GM19239 (cell line): ENCODE results near the gene SYNE4.
"Not testable (repeated sequence)": the region's sequence is repeated elsewhere in the genome, so short reads cannot be mapped to it uniquely, and the experiment has no call there.

Source experiments
- DNase-seq: peaks from one replicate; pipeline ENCODE4 v3.0.0; 2011; ENCODE audit warnings: low spot score; ENCODE audit not compliant: insufficient read length
- FAIRE-seq: peaks from 2 replicates; lab custom pipeline; 2011; peaks lifted over from hg19 to GRCh38; lab: Jason Lieb, UNC

SYNE4 gene

GRCh38 chr19:36008336-36008978 lies at the start of gene SYNE4:
TSS of gene SYNE4 (minus strand) at chr19:36008813. CDS start at chr19:36008681, 132 bp downstream.
- DNase-seq: no peak
- FAIRE-seq: no peak

GRCh38 chr19:36054733-36055686 lies 46.4 kb upstream of the SYNE4 start, which contains the start of gene WDR62:
TSS of gene WDR62 (plus strand) at chr19:36054897. CDS start at chr19:36054972, 75 bp downstream.
- FAIRE-seq (no peak), DNase-seq (peak; percentile 88)

DNA sequence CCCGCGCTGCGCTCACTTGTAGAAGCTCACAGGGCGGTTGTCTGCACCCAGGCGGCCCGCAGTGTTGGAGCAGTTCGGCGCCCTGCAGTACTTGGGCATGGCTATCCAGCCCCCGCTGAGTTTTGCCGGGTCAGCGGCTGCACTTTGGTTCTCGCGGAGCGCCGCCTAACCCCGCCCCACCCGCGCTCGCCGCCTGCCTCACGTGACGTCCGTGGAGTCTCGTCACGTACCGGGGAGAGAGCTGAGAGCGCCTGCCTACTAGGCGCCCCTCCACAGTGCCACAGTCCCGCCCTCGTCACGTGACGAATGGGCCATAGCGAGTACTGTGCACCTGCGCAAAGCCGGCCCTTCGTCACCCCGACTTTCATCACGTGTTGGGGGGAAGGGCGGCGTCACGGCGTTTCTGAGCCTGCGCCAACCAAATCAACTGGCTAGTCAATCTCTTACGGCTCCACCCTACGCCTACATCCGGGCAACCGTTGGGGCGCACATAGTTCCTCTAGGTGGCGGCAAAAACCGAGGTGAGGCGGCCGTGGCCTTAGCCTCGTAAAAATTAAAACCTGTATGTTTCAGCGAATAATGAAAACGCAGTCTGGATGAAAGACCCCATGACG lies 45.6 kb upstream of the SYNE4 start, which contains the start of gene THAP8:
TSS of gene THAP8 (minus strand) at position 167 of the 614 bp plus-strand sequence. CDS start at position 99, 68 bp downstream.
- peak; percentile 95 for DNase-seq
- peak; percentile 98 for FAIRE-seq

DNA sequence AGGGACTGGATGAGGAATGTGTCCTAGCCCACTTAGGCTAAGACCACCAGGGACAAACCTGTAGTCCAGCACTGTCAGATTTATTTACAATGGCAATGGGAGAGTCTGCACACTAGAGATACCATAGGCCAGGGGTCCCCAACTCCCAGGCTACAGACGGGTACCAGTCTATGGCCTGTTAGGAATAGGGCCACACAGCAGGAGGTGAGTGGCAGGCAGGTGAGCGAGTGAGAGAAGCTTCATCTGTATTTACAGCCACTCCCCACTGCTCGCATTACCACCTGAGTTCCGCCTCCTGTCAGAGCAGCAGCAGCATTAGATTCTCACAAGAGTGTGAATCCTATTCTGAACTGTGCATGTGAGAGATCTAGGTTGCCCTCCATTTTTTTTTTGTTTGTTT lies 43.0 kb upstream of the SYNE4 start:
- DNase-seq (no peak), FAIRE-seq (no peak)

DNA sequence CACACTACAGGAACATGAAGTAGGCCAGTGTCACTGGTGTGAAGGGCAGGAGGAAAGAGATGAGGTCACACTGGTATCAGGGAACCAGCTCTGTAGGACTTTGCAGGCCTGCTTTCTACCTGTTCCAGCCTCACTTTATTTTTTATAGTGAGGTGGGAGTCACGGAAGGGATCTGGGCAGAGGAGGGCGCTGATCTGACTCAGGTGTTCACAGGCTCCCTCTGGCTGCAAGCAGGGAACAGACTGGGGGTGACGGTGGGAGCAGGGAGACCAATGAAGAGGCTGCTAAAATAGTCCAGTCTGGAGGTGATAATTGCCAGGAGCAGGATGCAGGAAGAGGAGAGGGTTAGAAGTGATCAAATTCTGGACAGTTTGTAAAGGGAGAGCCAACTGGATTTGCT lies 42.6 kb upstream of the SYNE4 start:
- no peak for DNase-seq

GRCh38 chr19:36049080-36049698 lies 40.6 kb upstream of the SYNE4 start:
- no peak for FAIRE-seq
- no peak for DNase-seq

More for the DNA sequence above, 42.6 kb upstream of the SYNE4 start:
- FAIRE-seq: no peak

- FAIRE-seq: no peak
- no peak for DNase-seq
Measured at GRCh38 chr19:36047835-36048234, 39.2 kb upstream of the SYNE4 start.

DNA sequence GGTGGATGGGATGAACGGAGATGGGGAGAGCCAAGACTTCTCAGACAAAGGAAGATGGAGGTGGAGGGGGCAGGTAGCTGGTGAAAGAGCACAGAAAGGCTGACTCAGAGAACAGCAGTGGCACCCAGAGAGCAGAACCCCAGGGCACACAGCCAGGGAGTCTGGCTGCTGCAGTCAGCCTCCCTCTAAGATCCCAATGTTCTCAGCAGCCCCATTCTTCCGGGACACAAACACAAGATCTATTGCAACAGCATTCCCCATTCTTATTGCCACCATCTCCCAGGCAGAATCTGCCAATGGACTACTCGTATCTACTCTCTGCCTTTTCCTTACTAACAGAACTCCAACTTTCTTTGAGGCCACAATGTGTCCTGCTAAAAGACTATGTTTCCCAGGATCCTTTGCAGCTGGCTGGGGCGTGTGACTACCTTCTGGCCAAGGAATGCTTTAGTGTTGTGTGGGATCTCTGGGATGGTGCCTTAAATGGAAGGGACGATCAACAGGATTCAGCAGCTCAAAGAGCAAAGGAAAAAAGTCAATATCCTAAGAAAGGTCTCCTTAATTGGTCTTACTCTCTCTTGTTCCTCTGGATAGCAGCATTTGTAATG lies 37.9 kb upstream of the SYNE4 start:
- no peak for FAIRE-seq
- no peak for DNase-seq

DNA sequence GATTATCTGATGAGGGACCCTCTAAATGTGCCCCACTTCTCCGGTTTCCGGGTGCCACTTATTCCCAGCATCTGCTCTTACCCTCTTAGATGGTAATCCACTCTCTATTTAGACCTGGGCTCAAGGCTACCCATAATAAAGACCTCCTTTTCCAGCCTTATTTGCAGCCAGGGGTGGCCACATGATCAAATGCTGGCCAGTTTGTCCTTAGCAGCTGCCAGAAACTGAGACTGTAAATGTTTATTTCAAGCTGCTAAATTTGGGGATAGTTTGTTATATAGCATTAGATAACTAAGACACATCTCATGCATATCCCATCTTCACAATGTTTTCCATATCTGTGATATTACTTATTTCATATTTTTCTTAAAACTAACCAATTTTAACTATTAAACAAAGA lies 35.3 kb upstream of the SYNE4 start:
- no peak for DNase-seq
- no peak for FAIRE-seq

- FAIRE-seq: no peak
- no peak for DNase-seq
Measured at GRCh38 chr19:36041831-36042230, 33.2 kb upstream of the SYNE4 start.

DNA sequence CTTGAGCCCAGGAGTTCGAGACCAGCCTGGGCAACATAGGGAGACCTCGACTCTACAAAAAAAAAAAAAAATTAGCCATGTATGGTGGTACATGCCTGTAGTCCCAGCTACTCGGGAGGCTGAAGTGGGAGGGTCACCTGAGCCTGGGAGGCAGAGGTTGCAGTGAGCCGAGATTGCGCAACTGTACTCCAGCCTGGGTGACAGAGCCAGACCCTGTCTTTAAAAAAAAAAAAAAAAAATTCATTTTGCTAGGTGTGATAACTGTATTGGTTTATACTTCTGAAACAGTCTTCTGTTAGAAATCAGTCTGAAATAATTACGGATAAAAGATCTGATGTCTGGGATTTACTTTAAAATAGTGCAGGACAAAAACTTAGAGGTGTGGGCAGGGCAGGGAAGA lies 32.5 kb upstream of the SYNE4 start:
- not testable (repeated sequence) for FAIRE-seq, DNase-seq

DNA sequence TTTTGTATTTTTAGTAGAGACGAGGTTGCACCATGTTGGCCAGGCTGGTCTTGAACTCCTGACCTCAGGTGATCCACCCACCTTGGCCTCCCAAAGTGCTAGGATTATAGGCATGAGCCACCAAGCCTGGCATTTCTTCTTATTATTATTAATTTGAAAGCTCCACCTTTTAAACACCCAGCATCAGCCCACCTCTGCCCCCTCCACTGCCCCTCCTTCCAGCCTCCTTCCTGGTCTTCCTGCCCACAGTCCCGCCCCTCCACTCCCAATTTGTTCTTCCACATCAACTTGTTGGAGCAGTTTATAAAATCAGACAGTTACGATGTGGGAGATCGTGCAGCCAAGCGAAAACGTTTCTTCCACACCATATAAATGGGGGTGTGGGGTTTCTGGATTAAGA lies 31.9 kb upstream of the SYNE4 start:
- no peak for FAIRE-seq
- no peak for DNase-seq

DNA sequence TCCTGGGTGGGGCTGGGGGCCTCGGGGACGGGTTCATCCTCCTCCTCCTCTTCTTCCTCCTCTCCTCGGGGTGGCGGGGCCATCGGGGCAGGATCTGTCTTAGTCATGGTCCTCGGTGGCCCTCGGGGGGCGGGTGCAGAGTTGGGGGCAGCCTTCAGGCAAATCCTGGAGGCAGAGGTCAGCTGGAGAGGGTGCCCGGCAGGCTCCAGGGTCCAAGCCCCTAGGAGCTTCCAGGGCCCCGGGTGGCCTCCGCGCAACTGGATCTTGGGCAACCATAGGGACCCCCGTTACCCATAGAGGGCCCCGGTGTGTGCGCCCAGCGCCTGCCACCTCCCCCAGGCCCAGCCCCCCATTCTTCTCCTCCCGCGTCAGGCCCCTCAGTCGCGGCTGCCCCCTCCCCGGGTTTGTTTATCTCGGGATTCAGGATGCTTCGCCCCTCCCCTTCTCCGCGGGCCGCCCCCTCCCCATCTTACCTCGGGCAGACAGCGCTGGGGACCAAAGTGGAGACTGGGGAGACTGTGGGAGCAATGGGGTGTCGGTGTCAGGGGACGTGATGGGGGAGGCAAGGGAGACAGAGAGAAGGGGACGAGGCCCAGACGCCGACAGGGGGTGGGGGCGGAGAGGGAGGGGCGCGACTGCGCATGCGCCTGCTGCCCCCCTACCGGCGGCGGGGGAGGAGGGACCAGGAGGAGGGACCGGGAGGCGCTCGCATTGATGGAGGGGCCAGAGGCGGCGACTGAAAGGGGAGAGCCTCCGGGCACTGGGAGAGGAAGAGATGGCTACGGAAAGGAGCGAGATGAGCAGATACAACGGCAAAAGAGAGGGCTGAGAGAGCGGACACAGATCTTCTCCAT lies 23.9 kb upstream of the SYNE4 start, which contains the start of gene CLIP3:
TSS of gene CLIP3 (minus strand) at position 623 of the 854 bp plus-strand sequence. CDS start at position 107, 516 bp downstream.
- DNase-seq: peak; percentile 66
- FAIRE-seq: no peak

DNA sequence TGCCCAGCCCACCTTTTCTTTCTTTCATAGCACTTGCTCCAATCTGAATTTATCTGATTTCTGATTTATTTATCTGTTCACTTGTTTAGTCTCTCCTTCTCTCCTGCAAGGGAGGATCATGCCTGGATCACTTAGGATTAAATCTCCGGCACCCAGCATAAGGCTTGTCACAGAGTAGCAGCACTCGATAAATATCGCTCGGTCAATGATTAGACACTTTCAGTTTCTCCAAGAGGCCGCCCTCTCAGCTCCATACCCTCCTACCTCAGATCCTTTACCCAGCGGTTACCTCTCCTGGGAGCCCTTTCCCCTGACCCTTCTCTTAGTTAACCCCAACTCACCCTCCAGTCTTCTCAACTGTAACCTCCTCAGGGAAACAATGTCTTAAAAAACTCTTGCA lies 22.7 kb upstream of the SYNE4 start:
- FAIRE-seq: no peak

GRCh38 chr19:36030264-36031148 lies 21.9 kb upstream of the SYNE4 start:
- no peak for DNase-seq
- no peak for FAIRE-seq

More for the DNA sequence above, 22.7 kb upstream of the SYNE4 start:
- no peak for DNase-seq

DNA sequence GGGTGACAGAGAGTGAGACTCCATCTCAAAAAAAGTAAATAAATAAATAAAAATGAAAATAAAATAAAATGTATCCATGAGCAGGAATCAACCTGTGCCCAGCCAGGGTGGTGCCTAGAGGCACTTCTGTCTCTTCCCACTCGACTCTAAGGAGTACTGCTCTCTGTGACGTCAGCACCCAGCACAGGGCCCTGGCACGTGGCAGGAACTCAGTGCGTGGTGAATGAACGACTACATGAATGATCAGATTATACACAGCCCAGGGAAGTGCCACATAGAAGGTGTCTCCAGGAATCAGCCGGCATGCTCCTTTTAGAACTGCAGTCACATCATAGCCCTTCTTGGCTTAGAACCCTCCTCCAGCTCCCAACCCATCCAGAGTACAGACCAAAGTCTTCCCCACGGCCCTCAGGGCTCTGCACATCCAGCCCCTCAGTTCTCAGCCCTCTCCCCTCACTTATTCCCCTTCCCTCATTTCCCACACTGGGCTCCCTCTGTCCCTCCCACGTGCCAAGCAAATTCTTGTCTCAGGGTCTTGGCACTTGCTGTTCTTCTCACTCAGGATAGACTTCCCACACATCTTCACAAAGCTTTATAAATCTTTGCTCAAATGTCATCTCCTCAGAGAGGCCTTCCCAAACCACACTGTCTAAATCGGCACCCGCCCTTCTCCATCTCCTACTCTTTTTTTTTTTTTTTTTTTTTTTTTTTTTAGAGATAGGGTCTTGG lies 19.9 kb upstream of the SYNE4 start:
- FAIRE-seq (no peak), DNase-seq (no peak)

GRCh38 chr19:36027696-36028095 lies 19.1 kb upstream of the SYNE4 start:
- FAIRE-seq: no peak
- DNase-seq: no peak
